Mesenteric fat pad (tissue), 1 donor: ENCODE results near the gene DBNL. TPM values are rescaled to one million over a fixed set of nuclear protein-coding genes. Genes with fewer than 3 reads are reported as not detected.

Experiments used
- DNase-seq: peaks from one replicate; pipeline ENCODE4 v3.0.0-alpha.2; 2020; ENCODE audit warnings: low spot score
- total RNA-seq: library from RNA; stranded (reverse); fragmentation: NEBNext Ultra II Directional; extraction: Animal tissue kit (Norgen Biotek cat#: 25700); gene quantifications from one replicate; pipeline ENCODE4 v1.2.1, GENCODE V29; 2021
- donor health status: DM: yes; HTN: yes; CAD: no.

Gene DBNL
- total RNA-seq, 1 donor from 2014 or later = 99.0 TPM

DNA sequence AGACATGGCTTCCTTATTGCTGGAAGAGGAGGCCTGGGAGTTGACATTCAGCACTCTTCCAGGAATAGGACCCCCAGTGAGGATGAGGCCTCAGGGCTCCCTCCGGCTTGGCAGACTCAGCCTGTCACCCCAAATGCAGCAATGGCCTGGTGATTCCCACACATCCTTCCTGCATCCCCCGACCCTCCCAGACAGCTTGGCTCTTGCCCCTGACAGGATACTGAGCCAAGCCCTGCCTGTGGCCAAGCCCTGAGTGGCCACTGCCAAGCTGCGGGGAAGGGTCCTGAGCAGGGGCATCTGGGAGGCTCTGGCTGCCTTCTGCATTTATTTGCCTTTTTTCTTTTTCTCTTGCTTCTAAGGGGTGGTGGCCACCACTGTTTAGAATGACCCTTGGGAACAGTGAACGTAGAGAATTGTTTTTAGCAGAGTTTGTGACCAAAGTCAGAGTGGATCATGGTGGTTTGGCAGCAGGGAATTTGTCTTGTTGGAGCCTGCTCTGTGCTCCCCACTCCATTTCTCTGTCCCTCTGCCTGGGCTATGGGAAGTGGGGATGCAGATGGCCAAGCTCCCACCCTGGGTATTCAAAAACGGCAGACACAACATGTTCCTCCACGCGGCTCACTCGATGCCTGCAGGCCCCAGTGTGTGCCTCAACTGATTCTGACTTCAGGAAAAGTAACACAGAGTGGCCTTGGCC lies 16.6 kb downstream of the DBNL start:
- peak; percentile 57 for DNase-seq

DNA sequence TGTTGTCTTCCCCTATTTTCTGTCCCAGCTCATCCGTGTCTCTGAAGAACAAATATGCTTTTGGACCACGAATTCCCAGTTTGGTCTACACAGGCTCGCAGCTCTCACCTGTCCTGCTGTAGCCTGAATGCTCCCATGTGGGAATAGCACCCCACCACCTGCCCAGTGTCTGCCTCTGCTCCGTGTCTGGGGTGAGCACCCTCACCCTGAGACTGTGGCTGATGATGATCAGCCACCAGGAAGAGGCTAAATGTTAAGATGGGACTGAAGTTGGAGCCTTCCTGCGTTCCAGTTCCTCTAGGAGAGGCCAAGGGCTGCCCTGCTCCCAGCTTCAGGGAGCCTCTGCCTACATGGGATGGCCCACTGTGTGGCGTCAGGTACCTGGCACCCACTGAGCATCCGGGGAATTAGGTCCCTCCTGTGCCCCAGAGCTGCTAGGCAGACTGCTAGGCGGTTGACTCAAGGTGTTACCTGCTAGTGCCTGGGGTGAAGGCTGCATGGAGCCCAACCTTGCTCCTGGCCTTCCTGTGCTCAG lies 17.2 kb downstream of the DBNL start:
- peak; percentile 41 for DNase-seq

DNA sequence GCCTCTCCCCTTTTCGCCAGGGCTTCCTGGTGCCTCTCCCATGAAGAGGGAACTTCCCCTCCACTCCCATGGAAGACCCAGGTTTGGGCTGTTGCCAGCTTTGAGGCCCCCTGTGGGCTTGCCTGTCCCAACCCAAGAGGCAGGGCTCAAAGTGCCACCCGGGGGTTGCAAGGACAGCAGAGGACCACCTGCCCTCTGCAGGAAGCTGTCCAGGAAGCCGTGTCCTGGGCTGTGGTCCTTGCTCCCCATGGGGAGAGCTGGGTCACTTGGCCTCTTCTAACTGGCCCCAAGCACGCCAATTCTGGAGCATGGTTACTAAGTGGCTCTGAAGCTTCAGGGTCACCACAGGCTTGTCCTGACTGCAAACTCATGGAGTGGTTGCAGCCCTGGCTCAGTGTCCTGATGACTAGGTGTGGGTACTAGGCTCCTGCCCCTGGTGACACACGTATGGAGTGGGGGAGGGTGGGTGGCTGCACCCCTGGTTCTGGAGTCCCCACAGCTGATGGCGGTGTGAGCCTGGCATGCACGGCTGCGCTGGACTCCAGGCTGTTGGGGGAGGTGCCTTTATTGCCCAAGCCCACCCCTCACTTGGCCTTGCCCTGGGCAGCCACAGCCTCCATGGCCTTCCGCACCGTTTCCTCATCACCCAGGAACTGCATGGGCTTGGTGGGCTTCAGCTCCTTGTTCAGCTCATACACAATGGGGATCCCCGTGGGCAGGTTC lies 17.8 kb downstream of the DBNL start:
- peak; percentile 83 for DNase-seq

DNA sequence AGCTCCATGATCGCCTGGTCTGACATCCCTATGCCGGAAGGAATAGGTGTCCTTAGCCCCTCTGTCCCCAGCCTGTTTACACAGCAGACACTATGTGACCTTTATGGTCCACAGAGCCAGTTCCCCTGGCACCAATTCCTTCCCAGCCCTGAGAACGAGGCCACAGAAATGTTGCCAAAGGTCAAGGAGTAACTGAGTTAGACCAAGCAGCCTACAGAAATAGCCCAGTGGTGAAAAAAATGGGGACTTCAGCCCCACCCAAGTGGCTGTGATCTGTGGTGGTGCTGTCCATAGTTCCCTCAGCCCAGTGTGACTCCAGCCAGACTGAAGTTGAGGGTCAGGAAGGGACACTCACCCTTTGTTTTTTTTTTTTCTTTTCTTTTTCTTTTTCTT lies 18.4 kb downstream of the DBNL start:
- DNase-seq = no peak

DNA sequence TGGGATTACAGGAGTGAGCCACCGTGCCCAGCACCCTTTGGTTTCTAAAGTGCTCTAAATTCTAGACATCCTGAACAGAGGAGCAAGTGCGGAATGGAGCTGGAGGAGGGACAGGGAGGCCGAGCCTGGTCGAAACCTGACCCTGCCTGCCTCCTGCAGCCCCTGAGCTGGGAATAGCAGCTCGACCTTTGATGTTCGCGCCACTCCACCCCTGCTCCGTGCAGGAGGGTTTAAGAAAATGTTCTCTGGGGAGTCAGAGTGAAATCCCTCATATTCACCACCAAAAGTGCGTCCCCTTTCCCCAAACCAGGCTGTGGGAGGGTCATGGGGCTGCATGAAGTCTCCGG lies 19.0 kb downstream of the DBNL start:
- no peak for DNase-seq

DNA sequence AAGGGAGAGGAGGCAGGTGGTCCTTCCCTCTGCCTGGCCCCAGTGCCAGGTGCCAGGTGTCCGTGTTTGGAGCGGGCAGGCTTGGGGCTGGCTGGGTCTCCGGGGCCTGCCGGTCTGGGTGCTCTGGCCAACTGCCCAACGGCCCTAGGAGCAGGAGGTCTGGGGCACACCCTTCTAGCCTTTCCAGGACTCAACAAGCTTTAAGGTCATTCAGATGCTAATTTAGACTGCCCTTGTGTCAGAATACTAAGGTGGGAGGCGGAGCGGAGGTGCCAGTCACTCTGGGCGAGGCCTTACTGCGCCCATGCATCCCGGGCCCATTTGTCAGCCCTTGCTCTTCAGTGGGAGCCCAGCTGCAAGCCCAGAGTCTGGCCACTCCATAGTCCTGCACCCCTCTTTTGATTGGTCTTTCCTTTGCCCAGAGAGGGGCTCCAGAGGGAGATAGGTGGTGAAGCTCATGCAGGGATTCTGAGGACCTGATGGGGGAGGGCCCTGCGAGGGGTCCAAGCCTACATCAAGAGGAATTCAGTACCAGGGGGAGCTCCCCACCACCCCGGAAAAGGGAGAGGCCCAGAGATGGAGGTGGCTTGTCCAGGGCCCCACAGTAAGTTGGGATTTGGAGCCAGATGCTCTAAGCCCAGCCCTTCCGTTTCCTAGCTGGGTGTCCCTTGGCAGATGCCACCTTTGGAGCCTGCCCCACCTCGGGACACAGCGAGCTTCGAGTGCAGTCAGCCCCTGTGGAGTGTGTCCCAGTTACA lies 19.6 kb downstream of the DBNL start:
- DNase-seq = peak; percentile 82

DNA sequence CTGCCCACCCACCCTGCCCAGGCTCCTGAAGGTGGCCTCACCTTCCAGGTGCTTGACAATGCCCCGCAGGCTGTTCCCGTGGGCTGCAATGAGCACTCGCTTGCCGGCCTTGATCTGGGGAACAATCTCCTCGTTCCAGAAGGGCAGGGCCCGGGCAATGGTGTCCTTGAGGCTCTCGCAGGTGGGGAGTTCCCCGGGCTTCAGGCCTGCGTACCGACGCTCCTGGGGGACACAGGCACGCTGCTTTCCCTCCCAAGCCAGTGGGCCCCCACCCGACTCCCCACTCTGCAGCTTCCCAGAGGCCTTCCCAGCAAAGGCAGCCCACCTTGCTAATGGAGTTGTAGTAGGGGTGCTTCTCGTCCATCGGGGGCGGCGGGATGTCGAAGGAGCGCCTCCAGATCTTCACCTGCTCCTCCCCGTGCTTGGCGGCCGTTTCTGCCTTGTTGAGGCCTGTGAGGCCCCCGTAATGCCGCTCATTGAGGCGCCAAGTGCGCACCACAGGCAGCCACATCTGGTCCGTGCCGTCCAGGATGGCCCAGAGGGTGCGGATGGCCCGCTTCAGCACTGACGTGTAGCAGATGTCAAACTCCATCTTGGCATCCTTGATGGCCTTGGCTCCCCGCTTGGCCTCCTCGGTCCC lies 20.4 kb downstream of the DBNL start:
- DNase-seq = peak; percentile 86

DNA sequence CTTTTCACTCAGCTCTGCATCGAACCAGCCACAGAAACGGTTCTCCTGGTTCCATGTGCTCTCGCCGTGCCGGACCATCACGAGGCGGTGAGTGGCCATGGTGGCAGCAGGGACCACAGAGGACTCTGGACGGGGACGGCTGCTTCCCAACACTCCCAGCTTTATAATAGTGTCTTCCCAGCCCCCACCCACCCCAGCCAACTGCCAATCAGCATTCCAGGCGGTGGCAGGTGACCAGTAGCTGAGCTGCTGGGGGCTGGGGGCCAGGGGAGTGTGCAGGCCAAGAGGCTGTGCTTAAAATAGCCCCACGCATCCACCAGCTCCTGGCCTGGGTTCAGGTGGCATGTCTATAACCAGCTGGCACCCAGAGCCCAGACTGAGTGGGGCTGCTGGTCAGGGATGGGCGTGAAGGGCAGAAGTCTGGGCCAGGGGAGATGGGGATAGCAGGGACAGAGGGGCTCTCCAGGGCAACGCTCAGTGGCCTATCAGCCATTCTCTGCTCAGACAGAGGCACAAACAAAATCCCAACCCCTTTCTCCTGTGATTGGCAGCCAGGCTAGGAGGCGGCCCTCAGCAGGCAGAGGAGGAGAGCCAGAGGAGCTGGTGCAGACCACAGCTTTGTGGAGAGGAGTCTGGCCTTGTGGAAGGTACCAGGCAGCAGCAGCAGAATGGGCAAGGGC lies 21.1 kb downstream of the DBNL start, which contains the start of gene PGAM2:
Gene PGAM2, minus strand, starts transcription at position 137 of the 680 bp plus-strand sequence. Its CDS starts 38 bp downstream, at position 99.
- DNase-seq = peak; percentile 81

DNA sequence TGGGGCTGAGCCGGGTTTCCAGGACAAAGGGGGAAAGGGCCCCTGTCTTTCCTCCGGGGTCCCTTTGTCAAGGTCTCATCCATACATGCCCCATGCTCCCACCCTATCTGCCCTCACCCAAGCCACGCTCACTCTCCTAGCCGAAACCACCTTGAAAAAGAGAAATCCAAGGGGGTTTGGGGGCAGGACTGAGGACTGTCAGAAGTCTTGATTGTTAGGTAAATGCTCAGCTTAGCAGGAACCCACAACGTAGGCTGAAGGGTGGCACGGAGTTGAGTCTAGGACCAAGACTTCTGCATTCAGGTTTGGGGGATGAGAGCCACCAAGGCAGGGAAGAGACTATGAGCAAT lies 21.6 kb downstream of the DBNL start:
- DNase-seq = no peak

DNA sequence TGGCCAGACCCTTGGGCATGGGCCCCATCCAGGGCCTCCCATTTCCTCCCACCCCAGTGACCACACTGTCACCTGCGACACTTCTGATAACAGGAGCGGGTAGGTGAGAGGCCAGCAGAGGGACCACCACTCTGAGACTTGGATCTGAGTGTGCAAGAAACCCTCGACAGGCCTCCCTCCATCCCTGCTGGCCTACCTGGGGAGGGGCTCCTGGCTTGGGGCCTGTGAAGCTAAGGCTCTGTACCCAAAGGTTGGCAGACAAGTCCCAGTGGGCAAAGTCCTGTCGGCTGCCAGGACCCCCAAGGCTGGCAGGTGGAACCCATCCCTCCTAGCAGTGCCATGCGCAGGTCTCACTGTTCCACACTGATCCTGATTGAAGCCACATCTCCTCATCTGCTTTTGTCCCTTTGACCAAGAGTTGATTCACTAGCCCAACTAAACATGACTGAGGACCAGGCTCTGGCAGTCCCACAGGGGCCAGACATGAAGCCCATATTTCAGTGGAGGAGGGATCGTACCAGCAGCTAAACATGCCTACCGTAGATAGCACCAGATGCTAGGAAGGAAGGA lies 22.1 kb downstream of the DBNL start:
- peak; percentile 86 for DNase-seq

DNA sequence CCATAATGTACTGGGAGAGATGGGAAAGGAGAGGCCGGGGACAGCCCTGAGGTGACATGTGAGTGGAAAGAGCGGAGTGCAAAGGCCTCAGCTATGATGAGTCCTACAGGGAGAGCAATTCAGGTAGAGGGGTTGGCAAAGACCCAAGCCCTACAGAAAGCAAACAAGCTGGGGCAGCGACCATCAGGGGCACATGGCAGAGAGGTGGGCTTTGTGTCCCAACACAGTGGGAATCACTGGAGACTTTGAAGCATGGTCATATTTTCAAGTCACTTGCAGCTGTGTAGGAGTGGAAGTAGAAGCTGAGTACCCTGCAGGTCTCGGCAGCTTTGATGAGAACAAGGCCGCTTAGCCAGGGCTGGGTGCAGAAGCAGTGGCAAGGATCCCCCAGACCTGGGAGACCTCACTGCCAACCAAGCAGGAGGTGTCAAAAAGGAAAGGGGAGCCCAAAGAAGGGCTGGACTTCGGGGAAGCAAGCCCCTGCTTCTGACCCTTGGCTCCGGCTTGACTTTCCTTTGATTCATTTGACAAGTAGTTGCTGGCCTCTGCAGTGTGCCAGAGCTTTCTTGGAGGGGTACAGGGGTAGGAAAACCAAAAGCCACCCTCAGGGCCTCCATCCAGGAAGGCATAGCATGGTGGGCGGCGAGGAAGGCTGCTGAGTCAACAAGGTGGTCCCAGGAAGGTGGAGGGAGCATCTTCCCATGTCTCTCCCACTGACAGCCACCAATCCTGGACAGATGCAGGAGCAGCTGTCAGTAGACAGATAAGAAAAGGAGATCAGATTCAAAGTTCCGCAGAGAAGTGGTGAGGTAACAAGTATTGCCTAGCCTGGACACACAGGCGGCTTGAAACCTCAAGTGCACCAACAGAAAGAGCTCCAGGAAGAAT lies 22.8 kb downstream of the DBNL start:
- DNase-seq = peak; percentile 82

DNA sequence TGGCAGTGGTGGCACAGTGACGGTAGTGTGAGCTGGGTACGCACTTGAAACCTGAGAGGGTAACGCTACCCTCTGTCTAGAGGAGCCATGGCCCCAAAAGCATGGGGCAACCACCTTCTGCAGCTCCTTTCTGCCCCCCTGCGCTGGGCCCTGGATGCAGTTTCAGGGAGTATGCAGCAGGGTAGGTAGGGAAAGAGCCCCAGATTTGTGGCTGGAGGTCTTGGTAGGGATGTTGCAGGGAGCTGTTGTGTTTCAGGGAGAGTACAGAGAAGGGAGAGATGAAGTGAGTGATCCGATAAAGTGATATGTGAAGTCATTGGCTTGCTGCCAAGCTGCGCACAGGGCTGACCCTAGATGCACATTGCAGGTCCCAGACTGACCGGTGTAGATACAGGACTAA lies 23.6 kb downstream of the DBNL start:
- no peak for DNase-seq

DNA sequence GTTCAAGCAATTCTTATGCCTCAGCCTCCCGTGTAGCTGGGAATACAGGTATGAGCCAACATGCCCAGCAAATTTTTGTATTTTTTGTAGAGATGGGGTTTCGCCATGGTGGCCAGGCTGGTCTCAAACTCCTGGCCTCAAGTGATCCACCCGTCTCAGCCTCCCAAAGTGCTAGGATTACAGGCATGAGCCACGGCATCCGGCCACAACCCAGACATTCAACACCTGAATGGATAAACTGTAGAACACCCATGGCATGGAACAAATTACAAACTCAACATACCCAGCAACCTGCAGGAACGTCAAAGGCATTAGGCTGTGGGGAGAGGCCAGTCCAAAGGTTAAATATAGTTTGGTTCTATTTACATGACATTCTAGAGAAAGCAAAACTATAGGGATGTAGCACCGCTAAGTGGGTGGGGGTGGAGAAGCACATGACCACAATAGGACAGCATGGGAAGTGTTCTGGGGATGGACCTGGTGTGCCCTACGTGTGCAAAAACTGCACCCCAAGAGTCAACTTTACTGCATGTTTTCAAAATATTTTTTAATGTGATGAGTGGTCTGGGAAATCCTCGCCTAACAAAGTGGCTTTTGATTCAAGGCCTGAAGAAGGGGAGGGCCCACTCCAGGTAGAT lies 27.3 kb downstream of the DBNL start:
- no peak for DNase-seq

DNA sequence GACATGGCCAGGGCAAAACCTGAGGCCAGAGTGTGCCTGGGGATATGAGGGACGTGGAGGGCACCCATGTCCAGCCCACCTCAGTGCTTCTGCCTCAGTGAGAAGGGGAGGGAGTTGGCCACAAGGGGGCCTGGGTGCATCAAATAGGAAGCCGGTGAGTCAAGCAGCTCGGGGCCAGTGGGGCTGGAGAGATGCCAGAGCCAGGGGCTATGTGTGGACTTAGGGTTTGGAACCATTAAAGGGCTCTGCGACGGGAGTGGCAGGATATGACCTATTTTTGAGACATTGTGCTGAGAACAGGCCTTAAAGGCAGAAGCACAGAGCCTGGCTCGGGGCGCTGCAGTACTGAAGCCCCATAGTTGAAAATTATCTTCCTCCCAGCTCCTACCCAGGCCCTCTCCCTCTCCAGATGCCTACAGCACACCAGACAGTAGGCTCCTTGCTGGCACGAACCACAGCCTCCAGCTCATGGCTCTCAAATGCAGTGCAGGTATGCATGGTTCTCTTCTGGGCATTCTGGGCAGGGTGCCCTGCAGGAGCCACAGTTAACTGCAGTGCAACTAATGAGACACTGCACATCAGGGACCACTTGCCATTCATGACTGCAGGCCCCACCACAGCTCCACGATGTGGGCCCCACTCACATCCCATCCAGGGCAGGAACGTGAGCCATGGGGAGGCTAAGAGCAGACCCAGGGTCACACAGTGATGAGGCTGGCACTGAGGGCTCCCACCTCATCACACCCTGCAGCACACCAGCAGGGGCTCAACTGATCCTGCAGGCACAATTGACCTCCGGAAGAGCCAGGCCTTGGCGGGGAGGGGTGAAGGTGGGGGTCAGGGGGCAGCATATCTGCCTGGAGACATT lies 28.1 kb downstream of the DBNL start:
- DNase-seq = no peak

DNA sequence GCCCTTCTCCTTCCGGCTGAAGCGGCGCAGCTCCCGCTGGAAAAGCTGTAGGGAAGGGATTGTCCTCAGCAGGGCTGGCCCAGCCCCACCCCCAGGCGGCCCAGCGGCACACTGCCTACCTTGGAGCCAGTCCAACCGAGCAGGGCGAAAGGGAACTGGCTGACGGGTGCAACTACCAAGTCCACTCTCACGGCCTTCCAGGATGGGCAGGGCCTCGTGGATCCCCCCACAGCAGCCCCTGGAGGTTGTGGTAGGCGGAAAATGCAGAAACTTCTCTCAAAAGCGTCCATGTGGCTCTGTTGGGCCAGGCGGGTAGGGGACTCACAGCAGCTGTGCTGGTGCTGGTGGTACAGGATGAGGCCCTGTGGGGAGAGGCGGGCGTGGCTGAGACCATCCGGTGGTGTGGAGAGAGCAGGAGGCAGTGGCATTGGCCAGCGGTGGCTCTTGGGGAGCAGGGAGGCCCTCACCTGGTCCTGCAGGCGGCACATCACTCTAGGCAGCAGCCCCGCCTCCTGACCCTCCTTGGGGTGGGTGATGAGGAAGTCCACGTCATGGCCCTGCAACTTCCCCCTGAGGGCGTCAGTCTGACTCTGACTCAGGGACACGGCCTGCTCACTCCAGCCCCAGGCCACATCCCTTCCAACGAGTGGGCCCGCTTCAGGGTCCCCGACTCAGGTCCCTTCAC lies 29.3 kb downstream of the DBNL start:
- no peak for DNase-seq

DNA sequence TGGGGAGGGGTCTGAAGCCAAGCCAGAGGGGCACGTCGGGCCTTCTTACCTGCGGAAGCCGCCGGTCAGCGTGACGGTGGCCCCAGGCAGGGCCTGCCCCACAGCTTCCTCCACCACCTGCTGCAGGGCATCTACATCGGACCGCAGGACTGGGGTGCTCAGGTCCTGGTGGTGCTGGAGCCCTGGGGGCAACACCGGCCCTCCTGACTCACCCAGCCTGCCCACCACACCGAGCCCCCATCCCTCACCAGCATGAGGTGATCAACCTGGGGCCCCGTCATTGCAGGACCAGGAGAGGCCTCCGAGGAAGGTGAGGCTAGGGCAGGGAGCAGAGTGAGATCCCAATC lies 29.8 kb downstream of the DBNL start:
- no peak for DNase-seq

DNA sequence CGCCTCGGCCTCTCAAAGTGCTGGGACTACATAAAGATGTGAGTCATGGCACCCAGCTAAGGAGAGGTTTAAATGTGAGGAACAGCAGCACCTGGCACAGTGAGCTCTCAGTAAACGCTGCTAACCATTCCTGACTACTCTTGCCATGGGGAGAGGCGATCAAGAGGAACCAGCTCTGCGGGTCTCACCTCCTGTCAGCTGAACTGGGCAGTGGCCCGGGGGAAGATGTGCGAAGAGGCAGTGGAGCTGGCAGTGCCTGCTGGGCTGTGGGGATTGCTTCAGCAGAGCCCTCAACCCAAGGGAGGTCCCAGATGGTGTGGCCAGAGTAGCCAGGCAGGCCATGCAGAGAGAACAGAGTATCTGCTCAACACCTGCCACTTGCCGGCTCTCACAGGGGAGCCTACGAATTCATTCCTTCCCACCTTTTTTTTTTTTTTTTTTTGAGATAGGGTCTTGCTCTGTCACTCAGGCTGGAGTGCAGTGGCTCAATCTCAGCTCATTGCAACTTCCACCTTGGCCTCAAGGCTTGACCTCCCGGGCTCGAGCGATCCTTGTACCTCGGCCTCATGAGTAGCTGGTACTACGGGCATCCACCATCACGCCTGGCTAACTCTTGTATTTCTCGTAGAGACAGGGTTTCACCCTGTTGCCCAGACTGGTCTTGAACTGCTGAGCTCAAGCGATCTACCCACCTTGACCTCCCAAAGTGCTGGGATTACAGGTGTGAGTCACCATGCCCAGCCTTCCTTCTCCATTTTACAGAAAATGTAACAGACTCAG lies 31.0 kb downstream of the DBNL start:
- no peak for DNase-seq
